HepG2 (cell line): ENCODE data around the gene PPP1R7. TPM values are rescaled to one million over a fixed set of nuclear protein-coding genes. Genes with fewer than 3 reads are reported as not detected.
A peak's percentile ranks its signal among the peaks of the same experiment; 100 is the strongest.

Experiments
- ATAC-seq: fragments of 200-7000 bp; cut with Tn5 transposase; 3 replicates; pipeline ENCODE4 v1.9.1; 2020; ENCODE audit warnings: mild to moderate bottlenecking, moderate library complexity
- BruUV-seq: library from RNA; stranded (reverse); fragments of 400-500 nt; replicated peaks from 2 replicates; lab custom pipeline; 2021; lab: Mats Ljungman, UMichigan
- CTCF ChIA-PET: fragments of 300-600 bp; formaldehyde crosslinking; extraction: SDS; loops from one replicate; lab custom pipeline; 2021; ENCODE audit warnings: low total read pairs, inconsistent platforms, low intra/inter-chr PET ratio; lab: Yijun Ruan, JAX
- POLR2A ChIA-PET: fragments of 350-600 bp; sonication (Branson Sonifier 250); formaldehyde crosslinking; loops from one replicate; lab custom pipeline; 2020; ENCODE audit warnings: antibody characterized with exemption, inconsistent platforms; lab: Yijun Ruan, JAX
- DNase-seq: peaks from one replicate; pipeline ENCODE4 v3.0.0-alpha.2; 2015; ENCODE audit warnings: low spot score
- FAIRE-seq: peaks from 3 replicates; lab custom pipeline; 2011; peaks lifted over from hg19 to GRCh38; lab: Jason Lieb, UNC
- H2AFZ ChIP-seq: one replicate; pipeline ENCODE4 v1.6.1; 2011; ENCODE audit warnings: low read length, inconsistent platforms
- H3K27ac ChIP-seq: fragments of 300-600 bp; 3 replicates; pipeline ENCODE4 v1.8.0; 2011; ENCODE audit warnings: mixed run types, mild to moderate bottlenecking, mixed read lengths, low read length, inconsistent platforms; ENCODE audit not compliant: insufficient read depth; ENCODE audit errors: extremely low read length
- H3K27me3 ChIP-seq, 2 experiments: fragments of 200-600 bp in 1 of 2; 2 replicates in 1 of 2; 3 replicates in 1 of 2; pipeline versions ENCODE4 v1.6.0 to v1.8.0; 2011; ENCODE audit warnings: low read length in 2 of 2, mild to moderate bottlenecking in 2 of 2, moderate library complexity in 2 of 2, inconsistent platforms in 1 of 2; ENCODE audit not compliant: insufficient read depth in 2 of 2, control insufficient read depth in 1 of 2
- H3K36me3 ChIP-seq, 2 experiments: fragments of 200-600 bp in 1 of 2; replicated peaks in 1 of 2; 2 replicates in 1 of 2; 3 replicates in 1 of 2; pipeline versions ENCODE4 v1.5.1 to v1.8.0; 2011; ENCODE audit warnings: low read length in 2 of 2, inconsistent platforms in 1 of 2; ENCODE audit not compliant: insufficient read depth in 2 of 2, control insufficient read depth in 1 of 2
- H3K4me1 ChIP-seq: 2 replicates; pipeline ENCODE4 v1.5.1; 2012; ENCODE audit warnings: low read length, inconsistent platforms; ENCODE audit not compliant: insufficient read depth
- H3K4me2 ChIP-seq: 2 replicates; pipeline ENCODE4 v1.6.0; 2011; ENCODE audit warnings: low read depth, low read length, inconsistent platforms
- H3K4me3 ChIP-seq, 3 experiments: fragments of 200-600 bp in 1 of 3; sonication (generic), shearing (Covaris generic) in 1 of 3; replicated peaks in 1 of 3; 2 replicates each; pipeline ENCODE4 v1.5.1; 2011 to 2016; ENCODE audit warnings: low read length in 3 of 3, inconsistent platforms in 2 of 3, low read depth in 2 of 3, mild to moderate bottlenecking in 2 of 3, control low read depth in 1 of 3, mixed read lengths in 1 of 3; ENCODE audit not compliant: insufficient read depth in 1 of 3
- H3K79me2 ChIP-seq: one replicate; pipeline ENCODE4 v1.6.1; 2011; ENCODE audit warnings: low read length, inconsistent platforms; ENCODE audit not compliant: insufficient read depth
- H3K9ac ChIP-seq: 2 replicates; pipeline ENCODE4 v1.6.0; 2011; ENCODE audit warnings: mild to moderate bottlenecking, low read depth, low read length, inconsistent platforms; ENCODE audit not compliant: insufficient read depth
- H3K9me3 ChIP-seq: 2 replicates; pipeline ENCODE4 v1.5.1; 2012; ENCODE audit warnings: mild to moderate bottlenecking, low read length
- H4K20me1 ChIP-seq: 2 replicates; pipeline ENCODE4 v1.6.0; 2011; ENCODE audit warnings: inconsistent platforms, mild to moderate bottlenecking, low read length, moderate library complexity; ENCODE audit not compliant: insufficient read depth
- DZIP1 ChIP-seq: sonication (generic); formaldehyde crosslinking; IDR thresholded peaks from 2 replicates; pipeline ENCODE4 v1.5.0; 2020; ENCODE audit warnings: mild to moderate bottlenecking, missing genetic modification reagents
- ELK4 ChIP-seq: sonication (generic); formaldehyde crosslinking; IDR thresholded peaks from 2 replicates; pipeline ENCODE4 v1.9.0; 2021; ENCODE audit warnings: missing genetic modification reagents, borderline replicate concordance
- HDAC2 ChIP-seq: sonication (generic); formaldehyde crosslinking; IDR thresholded peaks from 2 replicates; pipeline ENCODE4 v1.4.0; 2020; ENCODE audit warnings: missing genetic modification reagents
- HNRNPL ChIP-seq: fragments of 200-400 bp; formaldehyde crosslinking; IDR thresholded peaks from 2 replicates; pipeline ENCODE4 v1.6.1; 2017; ENCODE audit warnings: mild to moderate bottlenecking, low read depth, low read length
- RXRA ChIP-seq: sonication (generic); formaldehyde crosslinking; IDR thresholded peaks from 2 replicates; pipeline ENCODE4 v1.5.1; 2020; ENCODE audit warnings: missing genetic modification reagents
- ZFP36L1 ChIP-seq: sonication (generic); formaldehyde crosslinking; IDR thresholded peaks from 2 replicates; pipeline ENCODE4 v1.8.0; 2022; ENCODE audit warnings: mild to moderate bottlenecking, missing genetic modification reagents, moderate library complexity
- ZFP37 ChIP-seq: sonication (generic); formaldehyde crosslinking; IDR thresholded peaks from 2 replicates; pipeline ENCODE4 v1.4.0; 2020; ENCODE audit warnings: missing genetic modification reagents, borderline replicate concordance
- ZNF101 ChIP-seq: sonication (generic); formaldehyde crosslinking; IDR thresholded peaks from 2 replicates; pipeline ENCODE4 v1.4.0; 2020; ENCODE audit warnings: mild to moderate bottlenecking, low read depth, missing genetic modification reagents, borderline replicate concordance
- ZNF160 ChIP-seq: sonication (generic); formaldehyde crosslinking; IDR thresholded peaks from 2 replicates; pipeline ENCODE4 v1.8.0; 2022; ENCODE audit warnings: mild to moderate bottlenecking, inconsistent platforms, missing genetic modification reagents
- ZNF207 ChIP-seq: fragments of 450-650 bp; IDR thresholded peaks from 2 replicates; pipeline ENCODE4 v1.6.1; 2016; ENCODE audit warnings: antibody characterized with exemption, borderline replicate concordance
- ZNF253 ChIP-seq: sonication (generic); formaldehyde crosslinking; IDR thresholded peaks from 2 replicates; pipeline ENCODE4 v1.8.0; 2022; ENCODE audit warnings: mild to moderate bottlenecking, missing genetic modification reagents, borderline replicate concordance
- ZNF44 ChIP-seq: sonication (generic); formaldehyde crosslinking; IDR thresholded peaks from 2 replicates; pipeline ENCODE4 v1.5.1; 2020; ENCODE audit warnings: mild to moderate bottlenecking, missing genetic modification reagents
- ZNF644 ChIP-seq: IDR thresholded peaks from 2 replicates; pipeline ENCODE4 v1.6.1; 2016; ENCODE audit warnings: low read depth
- ZSCAN22 ChIP-seq: sonication (generic); formaldehyde crosslinking; IDR thresholded peaks from 2 replicates; pipeline ENCODE4 v1.4.0; 2020; ENCODE audit warnings: mild to moderate bottlenecking, missing genetic modification reagents
- WGBS: methylation state at CpG from one replicate; pipeline ENCODE4 v1.1.6; 2017; ENCODE audit warnings: low lambda C conversion rate; 5-methylcytosine and 5-hydroxymethylcytosine counted together
- in situ Hi-C: cut with HindIII; loops from 2 replicates; pipeline ENCODE4 v1.10.0; 2017; ENCODE audit warnings: low pct_unique_long_range_greater_than_20kb; ENCODE audit not compliant: extremely low pct_ligation_motif_present
- intact Hi-C: fragments of 100-400 bp; cut with micrococcal nuclease; formaldehyde crosslinking; loops from one replicate; pipeline ENCODE4 v1.10.0; 2022; ENCODE audit not compliant: unreplicated experiment
- polyA plus RNA-seq, 8 experiments: library from polyadenylated mRNA; depleted of rRNA in 3 of 8; stranded (reverse) in 7 of 8; unstranded in 1 of 8; fragments of >200 nt; fragmentation: Illumina TruSeq in 4 of 8; extraction: Trizol in 4 of 8; gene quantifications; 2 replicates each; pipeline versions ENCODE4 v1.2.1 to v1.2.3, GENCODE V29; 2011 to 2016; ENCODE audit warnings: low read depth in 4 of 8, missing spikeins in 1 of 8, mixed read lengths in 1 of 8; ENCODE audit not compliant: insufficient read depth in 1 of 8
- total RNA-seq, 5 experiments: library from RNA; depleted of rRNA; stranded (reverse); fragments of >200 nt; fragmentation: Illumina TruSeq; extraction: Trizol; gene quantifications; 2 replicates each; pipeline ENCODE4 v1.2.3, GENCODE V29; 2016; ENCODE audit warnings: low read depth in 1 of 5

Gene PPP1R7
- total and polyA plus RNA-seq, 2 of the 13 experiments (the other 11 are each of a cell fraction or from before 2014, with no cell fraction given), result 33.3 to 67.9 TPM

GRCh38 chr2:241190291-241190981 lies 40.2 kb downstream of the PPP1R7 start (continued):
- TF ChIP-seq HNRNPL, result 0 out of 2 replicates have a peak, but pooled peaks have one; percentile 19
- no peak for TF ChIP-seq ZNF644

GRCh38 chr2:241191081-241191480 lies 40.8 kb downstream of the PPP1R7 start:
- no peak overlapping the region for H2AFZ ChIP-seq
- no peak overlapping the region for H3K4me3 ChIP-seq
- BruUV-seq, result no TSS peak
- FAIRE-seq, result no peak
- no peak overlapping the region for H3K9ac ChIP-seq
- DNase-seq, result no peak
- peaks cover 32% of the 10 kb centered on the region for H3K4me1 ChIP-seq
- no peak overlapping the region for H3K4me2 ChIP-seq
- no peaks in the 10 kb centered on the region for H3K79me2 ChIP-seq
- intact Hi-C loops (no loop called here), in situ Hi-C loops (no loop called here)
- H4K20me1 ChIP-seq, result no peaks in the 10 kb centered on the region
- 43% methylated on average over 7 of the region's 14 CpGs for WGBS
- CTCF ChIA-PET, result no interaction called here
- no peak for TF ChIP-seq ZFP37
- no peak for TF ChIP-seq ZNF160 (CRISPR knock-in tag)
- 0 out of 2 replicates have a peak, but pooled peaks have one; percentile 2 for TF ChIP-seq RXRA
- TF ChIP-seq, all 625 proteins: peak for 1
- H3K9me3 ChIP-seq, result no peaks in the 10 kb centered on the region
- POLR2A ChIA-PET, result no interaction called here
- H3K36me3 ChIP-seq, result no peaks in the 10 kb centered on the region
- H3K27me3 ChIP-seq, result peaks cover 12 to 60% of the 10 kb centered on the region in 2 experiments
- no peak overlapping the region for H3K27ac ChIP-seq
- ATAC-seq, result no peak

GRCh38 chr2:241193271-241193670 lies 43.0 kb downstream of the PPP1R7 start:
- no peak for FAIRE-seq
- WGBS, result 46% methylated on average over 8 of the region's 8 CpGs
- POLR2A ChIA-PET, result no interaction called here
- H3K9me3 ChIP-seq, result no peaks in the 10 kb centered on the region
- no TSS peak for BruUV-seq
- no peaks in the 10 kb centered on the region for H3K79me2 ChIP-seq
- DNase-seq, result no peak
- no peak overlapping the region for H3K4me3 ChIP-seq
- no peak overlapping the region for H2AFZ ChIP-seq
- H3K27ac ChIP-seq, result no peak overlapping the region
- no peak overlapping the region for H3K9ac ChIP-seq
- no peaks in the 10 kb centered on the region for H3K36me3 ChIP-seq
- H3K4me2 ChIP-seq, result no peak overlapping the region
- H4K20me1 ChIP-seq, result no peaks in the 10 kb centered on the region
- in situ Hi-C loops (no loop called here), intact Hi-C loops (no loop called here)
- H3K4me1 ChIP-seq, result peaks cover 37% of the 10 kb centered on the region
- H3K27me3 ChIP-seq, result peaks cover 14 to 67% of the 10 kb centered on the region in 2 experiments
- ATAC-seq, result no peak
- CTCF ChIA-PET, result no interaction called here
- no peak for TF ChIP-seq ZFP36L1 (CRISPR knock-in tag)
- no peak for TF ChIP-seq DZIP1 (CRISPR knock-in tag)
- no peak for TF ChIP-seq ELK4
- TF ChIP-seq ZNF253 (CRISPR knock-in tag), result no peak
- no peak for TF ChIP-seq ZSCAN22 (CRISPR knock-in tag)
- no peak for TF ChIP-seq HDAC2
- TF ChIP-seq ZNF44, result no peak
- TF ChIP-seq ZNF207, result no peak
- TF ChIP-seq ZNF101 (CRISPR knock-in tag), result no peak
